HK-2 (cell line): ENCODE results near the gene PCBP3.
"Not testable (repeated sequence)": the region's sequence is repeated elsewhere in the genome, so short reads cannot be mapped to it uniquely, and the experiment has no call there.

Experiments
- DNase-seq: peaks from one replicate; pipeline ENCODE4 v3.0.0-alpha.2; 2018; ENCODE audit not compliant: unreplicated experiment

PCBP3 gene

DNA sequence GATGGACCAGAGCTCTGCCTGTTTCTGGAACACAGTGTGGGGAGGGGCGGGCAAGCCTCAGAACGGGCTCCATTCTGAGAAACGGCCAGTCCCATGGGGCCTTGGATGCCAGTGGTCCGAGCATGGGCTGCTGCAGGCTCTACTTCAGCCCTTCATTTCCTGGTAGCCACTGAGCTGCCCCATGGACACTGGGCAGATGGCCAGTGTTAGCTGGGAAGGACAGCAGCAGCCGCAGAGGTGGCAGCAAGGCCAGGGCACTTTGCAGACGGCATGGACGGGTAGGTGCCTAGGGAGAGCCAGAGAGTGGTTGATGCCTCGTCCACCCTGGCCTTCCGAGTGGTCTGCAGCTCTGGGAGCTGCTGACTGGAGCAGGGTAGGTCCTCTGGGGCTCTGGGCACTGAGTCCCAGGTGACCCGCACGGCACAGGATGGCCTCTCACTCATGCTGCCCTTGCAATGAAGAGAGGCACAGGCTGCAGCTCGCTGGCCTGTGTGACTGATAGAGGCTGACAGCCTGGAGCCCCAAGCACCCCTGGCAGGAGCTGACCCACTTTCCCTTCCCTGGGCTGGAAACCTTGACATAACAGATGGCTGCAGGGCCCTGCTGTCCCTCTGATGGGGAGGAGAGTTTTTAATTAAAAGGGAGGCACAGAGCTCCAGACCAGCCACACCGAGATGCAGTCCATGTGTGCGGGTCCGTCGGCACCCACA, 250.4 kb downstream of the PCBP3 start:
- no peak for DNase-seq

DNA sequence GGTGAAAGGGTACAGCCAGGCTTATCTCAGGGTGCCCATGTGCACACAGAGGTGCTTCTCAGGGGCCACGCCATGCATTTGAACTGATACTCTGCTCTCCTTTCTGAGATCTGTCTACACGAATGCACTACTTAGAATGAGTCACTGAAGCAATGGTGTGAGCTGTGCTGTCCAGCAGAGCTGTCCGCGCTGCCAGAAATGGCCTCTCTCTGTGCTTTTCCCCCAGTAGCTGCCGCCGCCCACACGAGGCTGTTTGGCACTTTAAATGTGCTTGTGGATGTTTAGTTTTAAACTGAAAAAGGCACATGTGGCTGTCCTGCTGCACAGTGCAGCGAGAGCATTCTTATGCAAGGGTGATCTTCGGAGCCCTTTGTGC, 250.9 kb downstream of the PCBP3 start:
- no peak for DNase-seq

DNA sequence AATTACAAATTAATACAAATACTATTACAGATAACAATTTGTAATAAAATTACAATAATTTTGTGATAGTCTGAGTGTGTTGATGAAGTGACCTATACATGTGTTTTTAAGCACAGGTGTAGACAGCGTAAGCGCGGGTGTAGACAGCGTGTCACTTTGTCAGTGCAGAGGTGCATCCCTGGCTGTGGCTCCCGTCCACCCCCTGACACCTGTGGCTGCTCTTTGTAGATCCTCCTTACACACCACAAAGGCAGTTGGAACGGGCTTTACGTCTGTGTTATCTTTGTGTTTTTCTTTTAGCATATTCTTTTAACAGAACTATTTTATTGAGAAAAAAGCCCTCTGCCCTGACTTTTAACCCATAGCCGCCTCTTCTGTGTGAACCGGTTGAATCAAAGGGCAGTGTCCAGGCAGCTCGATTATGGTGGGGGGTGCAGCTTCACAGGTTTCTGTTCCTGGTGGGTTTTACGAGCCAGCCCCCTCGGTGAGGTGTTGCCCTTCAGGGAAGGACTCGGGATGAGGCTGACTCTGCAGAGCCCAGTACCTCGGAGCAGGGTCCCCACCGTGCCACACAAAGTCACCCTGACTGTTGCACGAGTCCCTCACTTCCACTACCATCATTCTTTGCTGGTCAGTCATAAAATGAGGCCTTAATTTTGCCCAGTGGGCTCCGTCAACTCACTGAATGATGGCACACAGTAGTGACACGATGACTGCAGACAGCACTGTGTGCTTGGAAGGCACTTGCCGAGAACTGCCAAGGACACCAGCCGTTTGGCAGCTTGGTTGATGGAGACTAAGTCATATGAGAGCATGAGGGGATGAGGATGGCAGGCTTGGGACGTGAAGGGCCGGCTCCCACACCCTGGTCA, 251.6 kb downstream of the PCBP3 start:
- DNase-seq, result no peak

DNA sequence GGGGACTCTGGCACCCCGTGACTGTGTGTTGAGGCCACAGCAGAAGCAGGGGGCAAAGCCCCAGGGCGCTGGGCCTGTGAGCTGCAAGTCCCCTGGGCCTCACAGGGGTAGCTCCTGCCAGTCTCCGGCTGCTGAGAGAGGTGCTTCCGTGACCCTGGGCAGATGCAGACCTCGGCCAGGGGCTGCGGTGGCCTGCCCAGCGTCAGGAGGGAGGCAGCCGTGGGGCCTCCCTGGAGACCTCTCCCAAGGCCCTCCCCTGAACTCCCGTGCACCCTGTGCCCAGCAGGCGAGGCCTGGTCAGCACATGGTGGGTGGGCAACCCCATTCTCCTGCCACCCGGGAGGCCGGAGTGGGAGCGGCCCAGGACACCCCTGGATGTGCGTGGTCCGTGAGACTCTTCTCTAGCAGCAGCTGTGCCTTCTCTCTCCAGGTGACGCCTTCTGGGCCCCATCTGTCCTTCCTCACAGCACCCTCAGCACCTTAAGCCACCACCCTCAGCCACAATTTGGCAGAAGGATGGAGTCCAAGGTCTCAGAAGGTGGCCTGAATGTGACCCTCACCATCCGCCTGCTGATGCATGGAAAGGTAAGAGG, 252.3 kb downstream of the PCBP3 start:
- DNase-seq, result no peak

DNA sequence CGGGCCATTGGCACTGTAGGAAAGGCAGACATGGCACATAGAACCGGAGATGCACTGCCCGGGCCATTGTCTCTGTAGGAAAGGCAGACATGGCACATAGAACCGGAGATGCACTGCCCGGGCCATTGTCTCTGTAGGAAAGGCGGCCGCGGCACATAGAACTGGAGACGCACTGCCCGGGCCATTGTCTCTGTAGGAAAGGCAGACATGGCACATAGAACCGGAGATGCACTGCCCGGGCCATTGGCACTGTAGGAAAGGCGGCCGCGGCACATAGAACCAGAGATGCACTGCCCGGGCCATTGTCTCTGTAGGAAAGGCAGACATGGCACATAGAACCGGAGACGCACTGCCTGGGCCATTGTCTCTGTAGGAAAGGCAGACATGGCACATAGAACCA, 252.9 kb downstream of the PCBP3 start:
- DNase-seq, result not testable (repeated sequence)

DNA sequence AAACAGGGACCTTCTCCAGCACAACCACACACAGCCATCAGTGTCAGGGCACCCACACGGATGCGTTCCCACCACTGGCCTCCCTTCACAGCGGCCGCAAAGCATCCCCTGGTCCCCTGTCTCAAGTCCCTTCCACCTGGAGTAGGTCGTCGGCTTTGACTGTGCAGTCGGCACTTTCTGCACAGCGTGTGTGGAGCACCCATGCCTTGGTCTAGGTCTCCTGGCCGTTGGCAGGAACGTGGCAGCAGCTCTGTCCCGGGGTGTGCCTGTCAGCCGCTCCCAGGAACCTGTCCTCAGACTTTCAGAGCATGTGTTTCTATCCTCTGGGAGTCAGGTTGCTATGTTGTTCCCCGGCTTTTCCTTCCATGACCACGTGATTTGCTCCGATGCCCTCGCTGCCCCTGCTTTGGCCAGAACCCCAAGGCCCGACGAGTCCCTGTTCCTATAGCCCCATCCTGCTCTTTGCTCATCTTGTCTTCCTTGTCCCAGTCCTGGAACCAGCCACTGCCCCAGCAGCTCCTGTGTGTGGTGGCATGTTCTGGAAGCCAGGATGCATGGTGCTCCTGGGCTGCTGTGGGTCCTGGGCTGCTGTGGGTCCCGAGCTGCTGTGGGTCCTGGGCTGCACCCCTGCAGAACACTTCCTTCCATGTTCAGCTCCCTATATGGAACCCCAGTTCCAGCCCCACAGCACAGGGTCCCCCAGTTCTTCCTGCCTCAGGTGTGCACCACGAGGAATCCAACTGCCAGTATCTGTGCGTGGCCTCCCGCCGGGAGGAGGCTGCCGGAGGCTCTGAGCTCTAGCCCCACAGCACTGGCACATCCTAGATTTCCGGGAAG, 253.9 kb downstream of the PCBP3 start:
- DNase-seq, result no peak

DNA sequence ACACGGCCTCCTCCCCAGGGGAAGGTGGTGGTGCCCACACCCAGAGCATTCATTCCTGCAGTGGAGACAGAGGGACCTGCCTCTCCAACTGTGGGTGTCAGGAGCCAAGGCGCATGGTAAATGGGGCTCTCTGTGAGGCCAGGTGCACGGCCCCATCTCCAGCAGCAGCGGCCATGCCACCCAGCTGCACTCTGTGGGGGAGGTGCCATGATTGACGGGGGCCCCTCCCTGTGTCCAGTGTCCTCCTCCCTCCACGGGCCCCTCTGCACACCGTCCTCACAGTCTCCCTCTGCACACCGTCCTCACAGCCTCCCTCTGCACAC, 254.5 kb downstream of the PCBP3 start:
- DNase-seq, result no peak

DNA sequence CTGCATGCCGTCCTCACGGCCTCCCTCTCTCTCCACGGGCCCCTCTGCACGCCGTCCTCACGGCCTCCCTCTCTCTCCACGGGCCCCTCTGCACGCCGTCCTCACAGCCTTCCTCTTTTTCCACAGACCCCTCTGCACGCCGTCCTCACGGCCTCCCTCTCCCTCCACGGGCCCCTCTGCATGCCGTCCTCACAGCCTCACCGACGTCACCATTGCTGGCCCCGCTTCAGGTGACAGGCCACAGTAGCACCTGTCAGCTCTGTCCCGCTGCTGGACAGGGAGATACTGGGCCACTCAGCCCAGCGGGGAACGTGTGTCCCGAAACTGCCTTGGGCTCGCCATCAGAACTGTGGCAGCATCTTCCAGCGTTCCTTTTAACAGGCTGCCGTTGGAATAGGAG, 255.3 kb downstream of the PCBP3 start:
- no peak for DNase-seq

DNA sequence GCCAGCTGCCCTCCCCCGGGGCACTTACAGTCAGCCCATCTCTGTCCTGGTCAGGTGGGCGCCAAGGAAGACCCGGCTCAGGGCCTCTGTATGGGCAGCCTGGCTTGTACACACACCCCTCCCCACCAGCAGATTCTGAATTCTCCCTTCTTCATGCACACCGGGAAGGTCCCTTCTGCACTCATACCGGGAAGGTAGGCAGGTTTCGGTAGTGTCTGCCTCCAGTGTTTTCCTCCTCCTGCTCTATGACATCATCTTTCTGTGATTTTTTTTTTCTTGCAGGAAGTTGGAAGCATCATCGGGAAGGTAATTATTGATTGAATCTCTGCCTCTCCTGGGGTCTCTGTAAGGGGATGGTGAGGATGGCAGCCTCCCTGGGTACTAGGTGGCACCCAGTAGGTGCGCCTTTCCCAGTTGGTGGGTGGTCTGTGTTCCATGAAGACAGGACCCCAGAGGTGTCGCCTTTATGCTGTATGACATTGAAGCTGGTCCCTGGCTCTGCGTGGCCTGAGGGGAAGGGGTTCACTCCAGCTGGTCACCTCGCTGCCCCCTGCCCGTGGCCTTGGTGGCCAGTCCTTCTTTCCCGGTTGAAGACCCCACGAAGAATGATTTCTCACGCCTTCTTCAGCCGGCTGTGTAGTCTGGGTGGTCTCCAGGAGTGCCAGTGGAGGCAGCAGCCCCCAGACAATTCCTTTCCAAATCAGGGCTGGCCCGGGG, 255.9 kb downstream of the PCBP3 start:
- DNase-seq, result no peak

DNA sequence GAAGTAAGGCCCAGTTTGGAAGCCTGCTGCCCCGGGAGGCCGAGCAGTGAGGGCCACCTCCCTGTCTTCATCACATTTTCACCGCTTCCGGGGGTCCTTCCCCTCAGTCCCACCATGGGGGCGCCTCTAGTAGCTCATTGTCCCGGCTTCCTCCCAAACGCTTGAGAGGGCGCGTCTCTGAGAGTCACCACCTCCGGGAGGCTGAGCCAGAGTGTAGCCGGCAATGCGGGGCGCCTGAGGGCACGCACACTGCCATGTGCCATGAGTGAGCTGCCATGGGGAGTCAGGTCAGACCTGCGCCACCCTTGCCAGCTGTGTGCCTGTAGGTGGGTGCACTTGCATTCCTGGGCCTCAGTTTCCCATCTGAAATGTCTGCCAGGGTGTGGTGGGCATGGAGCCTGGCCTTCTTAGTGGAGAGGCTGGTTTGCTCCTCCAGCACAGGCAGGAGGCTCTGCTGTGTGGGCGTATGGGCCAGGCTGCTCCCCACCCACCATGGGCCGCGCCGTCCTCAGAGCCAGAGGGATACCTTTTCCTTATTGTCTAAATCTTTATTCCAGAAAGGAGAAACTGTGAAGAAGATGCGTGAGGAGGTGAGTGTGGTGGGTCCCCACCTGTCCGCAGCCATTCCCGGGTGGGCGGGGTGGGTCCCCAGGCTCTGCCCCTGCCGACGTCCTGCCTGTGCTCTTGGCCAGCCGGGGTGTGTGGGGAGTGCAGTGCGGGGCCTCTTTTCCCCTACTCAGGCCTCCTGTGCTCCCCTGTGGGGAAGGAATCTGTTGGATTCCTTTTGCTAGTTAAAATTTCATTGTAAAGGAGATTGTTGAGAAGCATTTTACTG, 256.7 kb downstream of the PCBP3 start:
- DNase-seq, result no peak

DNA sequence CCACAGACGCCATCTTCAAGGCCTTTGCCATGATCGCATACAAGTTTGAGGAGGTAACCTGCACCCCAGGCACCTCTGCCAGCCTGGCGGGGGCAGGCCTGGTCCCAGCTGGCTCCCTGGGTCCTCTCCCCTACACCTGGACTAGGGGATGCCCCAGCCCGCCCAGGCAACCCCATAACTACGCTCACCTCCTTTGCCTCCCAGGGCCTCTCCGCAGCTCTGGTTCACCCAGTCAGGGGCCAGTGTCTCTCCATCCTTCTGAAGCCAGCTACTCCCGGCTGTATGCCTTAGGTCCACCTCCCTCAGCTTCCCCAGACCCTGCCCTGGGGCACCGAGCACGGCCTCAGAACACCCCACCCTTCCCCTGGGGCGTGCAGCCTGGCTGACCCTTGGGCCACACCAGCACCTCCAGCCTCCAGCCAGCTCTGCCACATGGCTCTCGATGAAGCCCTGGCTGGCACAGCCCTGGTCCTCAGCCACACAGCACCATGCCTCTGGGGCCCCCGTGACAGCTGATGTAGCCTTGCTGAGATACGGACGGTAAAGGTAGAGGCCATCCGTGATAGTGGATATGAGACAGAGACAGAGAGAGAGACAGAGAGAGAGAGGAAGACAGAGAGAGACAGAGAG, 257.7 kb downstream of the PCBP3 start:
- no peak for DNase-seq

DNA sequence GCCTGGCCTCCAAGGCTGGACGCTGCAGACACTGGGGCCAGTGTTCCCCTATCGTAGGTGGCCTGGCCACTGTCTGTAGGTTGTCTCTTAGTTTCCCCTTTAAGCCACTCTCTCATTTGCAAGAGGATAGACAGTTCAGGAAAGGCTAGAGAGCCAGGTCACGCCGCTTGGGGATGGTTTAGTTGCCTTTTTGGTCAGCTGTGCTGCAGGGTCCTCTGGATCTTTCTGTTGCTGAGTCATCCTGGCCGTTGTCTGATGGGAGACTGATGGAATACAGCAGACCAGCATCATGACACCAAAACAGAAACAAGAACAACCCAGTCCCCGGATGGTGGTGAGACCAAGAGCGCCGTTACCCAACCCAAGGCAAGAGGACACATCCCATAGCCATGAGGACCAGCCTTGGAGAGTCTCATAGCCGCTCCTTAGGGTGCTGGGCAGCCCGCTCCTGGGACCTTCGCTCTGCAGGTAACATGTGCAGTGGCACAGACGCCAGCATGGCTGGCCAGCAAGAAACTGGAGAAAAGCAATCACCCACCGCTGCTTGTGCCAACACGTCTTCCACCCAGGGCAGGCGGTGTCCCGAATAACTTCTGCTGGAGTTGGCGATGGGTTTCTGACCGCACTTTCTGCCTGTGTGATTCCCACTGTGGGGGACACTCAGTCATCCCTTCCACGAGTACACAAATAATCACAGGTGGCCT, 258.9 kb downstream of the PCBP3 start:
- no peak for DNase-seq

DNA sequence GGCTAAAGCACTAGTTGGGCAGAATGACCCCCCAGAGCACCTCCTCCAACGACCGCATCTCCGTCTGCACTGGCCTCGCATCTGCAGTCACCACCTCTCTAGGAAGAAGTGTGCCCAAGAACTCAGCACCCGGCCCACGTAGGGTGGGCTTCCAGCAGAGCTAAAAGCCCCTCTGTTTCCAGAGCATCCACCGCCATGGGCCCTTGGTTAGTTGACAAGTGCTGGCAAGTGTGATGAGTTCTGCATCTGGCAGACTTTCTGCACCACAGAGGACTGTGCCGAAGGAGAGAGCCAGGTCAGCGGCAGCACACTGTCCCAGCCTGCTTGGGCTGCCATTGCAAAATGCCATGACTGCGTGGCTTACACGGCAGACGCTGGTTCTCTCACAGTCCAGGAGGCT, 261.7 kb downstream of the PCBP3 start:
- no peak for DNase-seq

DNA sequence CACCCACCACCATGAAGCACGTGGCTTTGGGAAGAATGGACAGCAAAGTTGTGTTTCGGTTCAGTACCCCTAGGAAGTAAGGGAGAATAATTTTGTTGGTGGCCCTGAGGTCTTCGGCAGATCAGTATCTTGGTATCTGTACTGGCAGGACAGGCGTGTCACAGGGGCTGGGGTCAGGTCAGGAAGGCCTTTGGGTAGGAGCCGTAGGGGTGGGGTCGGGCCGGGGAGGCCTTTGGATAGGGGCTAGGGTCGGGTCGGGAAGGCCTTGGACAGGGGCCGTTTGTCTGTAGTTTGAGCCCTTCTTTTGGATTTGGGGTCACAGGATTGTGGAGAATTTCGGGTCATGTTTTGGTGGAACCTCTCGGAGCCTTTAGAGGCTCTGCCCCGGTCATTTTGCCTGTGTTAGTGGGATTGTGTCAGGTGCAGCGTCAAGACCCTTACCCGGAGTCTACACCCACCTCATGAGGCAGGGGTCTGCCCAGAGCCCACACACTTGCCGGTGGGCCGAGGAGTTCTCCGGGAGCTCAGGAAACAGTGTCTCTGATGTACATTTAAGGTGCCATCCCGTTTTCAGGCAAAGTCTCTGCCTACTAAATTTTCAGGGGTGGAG, 262.8 kb downstream of the PCBP3 start:
- no peak for DNase-seq

DNA sequence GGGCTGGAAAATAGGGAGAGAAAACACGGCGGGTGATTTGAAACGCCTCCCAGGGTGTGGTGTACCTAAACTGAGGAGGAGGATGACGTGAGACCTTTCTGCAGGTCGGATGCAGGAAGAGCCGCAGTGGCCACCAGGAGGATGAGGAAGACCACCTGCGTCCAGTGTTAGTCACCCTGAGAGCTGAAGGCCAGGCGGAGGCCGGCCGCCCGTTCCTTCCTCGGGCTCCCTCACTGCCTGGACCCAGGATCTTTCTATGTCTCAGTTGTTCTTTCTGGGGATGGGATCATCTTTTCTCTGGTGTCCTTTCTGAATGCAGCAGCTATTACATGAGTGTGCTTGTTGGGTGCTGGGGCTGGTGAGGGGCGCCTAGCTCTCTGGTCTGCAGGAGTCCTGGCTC, 263.3 kb downstream of the PCBP3 start:
- no peak for DNase-seq

DNA sequence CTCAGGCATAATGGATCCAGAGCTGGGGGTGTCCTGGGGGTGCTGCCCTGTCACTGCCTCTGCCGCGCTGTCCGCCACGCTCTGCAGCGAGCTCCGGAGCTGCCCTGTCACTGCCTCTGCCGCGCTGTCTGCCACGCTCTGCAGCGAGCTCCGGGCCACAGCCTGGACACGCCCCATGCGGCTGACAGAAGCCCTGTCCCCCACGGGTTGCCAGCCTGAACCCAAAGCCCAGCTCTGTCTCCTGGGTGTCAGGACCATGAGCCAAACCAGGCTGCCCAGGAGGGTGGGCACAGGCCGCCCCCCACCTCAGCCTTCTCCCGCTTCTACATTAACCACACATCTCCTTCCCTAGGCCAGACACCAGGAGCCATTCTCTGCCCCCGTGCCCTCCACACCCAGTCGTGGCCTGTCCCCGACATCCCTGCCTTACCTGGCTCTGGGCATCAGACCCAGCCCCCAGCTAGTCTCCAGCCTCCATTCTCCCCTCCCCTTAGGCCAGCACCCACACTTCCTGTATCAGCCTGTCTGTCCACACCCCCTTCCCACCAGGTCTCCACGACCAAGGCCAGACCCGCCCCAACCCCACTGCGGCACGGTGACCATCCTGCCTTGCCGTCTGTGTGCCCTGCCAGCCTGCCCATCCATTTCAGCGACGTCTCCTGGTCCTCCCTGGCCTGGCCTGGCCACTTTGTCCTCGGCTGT, 265.2 kb downstream of the PCBP3 start:
- DNase-seq, result no peak

DNA sequence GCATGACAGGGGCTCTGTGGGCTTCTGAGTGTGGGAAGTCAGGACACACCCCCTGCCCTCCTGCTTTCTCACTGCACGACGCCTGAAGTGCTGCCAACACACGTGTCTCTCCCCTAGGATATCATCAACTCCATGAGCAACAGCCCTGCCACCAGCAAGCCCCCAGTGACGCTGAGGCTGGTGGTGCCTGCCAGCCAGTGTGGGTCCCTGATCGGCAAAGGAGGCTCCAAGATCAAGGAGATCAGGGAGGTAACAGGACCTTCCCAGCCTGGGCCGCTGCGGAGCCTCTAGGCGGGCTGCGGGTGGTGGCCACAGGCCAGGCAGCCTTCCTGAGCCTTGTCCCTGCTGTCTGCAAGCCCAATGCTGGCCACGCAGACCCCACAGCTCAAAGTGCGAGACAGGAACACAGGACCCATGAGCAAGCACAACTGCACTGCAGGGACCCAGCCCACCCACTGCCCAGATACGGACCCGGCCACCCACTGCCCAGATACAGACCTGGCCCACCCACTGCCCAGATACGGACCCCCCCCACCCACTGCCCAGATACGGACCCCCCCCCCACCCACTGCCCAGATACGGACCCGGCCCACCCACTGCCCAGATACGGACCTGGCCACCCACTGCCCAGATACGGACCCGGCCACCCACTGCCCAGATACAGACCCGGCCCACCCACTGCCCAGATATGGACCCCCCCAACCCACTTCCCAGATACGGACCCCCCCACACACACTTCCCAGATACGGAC, 265.9 kb downstream of the PCBP3 start:
- no peak for DNase-seq

DNA sequence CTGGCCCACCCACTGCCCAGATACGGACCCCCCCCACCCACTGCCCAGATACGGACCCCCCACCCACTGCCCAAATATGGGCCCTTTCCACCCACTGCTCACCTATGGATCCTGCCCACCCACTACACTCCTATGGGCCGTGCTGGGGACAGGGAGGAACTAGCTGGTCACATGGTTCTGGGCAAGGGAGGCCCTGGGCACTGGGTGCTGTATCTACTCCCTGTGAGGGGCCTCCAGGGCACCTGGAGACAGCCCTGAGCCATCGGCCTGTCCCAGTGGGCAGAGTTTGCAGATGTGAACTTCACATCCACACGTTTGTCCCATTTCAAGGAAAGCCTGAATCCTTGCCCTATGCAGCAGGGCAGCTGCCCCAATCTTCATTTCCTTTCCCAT, 266.6 kb downstream of the PCBP3 start:
- no peak for DNase-seq
